ENCODE measurements around the gene FAM131A. TPM values are rescaled to one million over a fixed set of nuclear protein-coding genes. Genes with fewer than 3 reads are reported as not detected.
A peak's percentile ranks its signal among the peaks of the same experiment; 100 is the strongest.

FAM131A gene
- total and polyA plus RNA-seq, 2 of the 4 experiments (the other 2 are of a cell fraction) = 10.8 to 19.5 TPM

DNA sequence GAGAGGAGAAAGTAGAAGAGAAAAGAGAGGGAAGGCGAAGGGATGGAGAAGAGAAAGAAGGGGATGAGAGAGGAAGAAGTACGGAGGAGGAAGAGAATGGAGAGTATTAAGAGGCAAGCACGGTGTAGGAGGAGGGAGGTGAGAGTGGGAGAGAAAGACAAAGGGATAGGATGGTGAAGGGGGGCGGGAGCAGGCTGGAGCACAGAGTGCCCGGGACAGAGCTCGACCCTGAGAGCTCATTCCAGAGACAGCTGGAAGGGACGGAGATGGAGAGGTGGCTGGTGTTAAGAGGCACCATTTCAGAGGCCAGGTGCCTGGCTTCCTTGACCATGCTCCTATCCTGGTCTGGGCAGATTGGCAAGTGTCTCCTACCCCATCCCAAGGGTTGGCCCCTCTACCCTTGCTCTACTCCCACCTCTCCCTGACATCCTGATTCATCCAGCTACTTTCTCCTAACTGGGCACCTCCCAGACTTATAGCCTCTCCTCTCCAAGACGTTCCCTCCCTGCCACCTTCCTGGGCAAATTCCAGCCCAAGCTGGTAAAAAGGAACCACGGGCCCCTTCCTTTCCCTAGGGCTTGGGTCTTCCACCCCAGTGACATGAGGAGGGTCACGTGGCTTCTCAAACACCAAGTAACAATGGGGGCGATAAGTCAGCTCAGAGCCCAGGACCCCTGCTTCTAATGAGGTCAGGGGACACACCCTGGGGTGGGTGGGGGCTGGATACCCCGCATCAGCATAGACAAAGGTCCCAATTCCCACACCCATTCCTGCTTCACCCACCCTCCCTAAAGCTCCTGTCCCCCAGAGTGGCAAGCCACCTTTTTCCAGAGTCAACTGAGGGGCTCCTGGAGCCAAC lies 22.9 kb downstream of the FAM131A start:
- Histone ChIP-seq H3K9me1 (ENCODE audit: insufficient read depth, low read length) (peaks cover 13% of the 10 kb centered on the region; the same call in 1 of the 2 replicates), H3K9me3 (ENCODE audit: control insufficient read depth, insufficient read depth, low read length) (no peaks in the 10 kb centered on the region), H3K4me3 (ENCODE audit: insufficient read depth, low read depth, low read length) (peak overlapping the region; percentile 56), H2AK9ac (replicated peaks; ENCODE audit: low read depth, low read length, poor library complexity) (peak overlapping the region; percentile 96), H2AFZ (replicated peaks; ENCODE audit: low read length, poor library complexity) (peak overlapping the region; percentile 99), H2BK15ac (ENCODE audit: low read depth, low read length) (no peak overlapping the region; the same call in 2 of the 3 replicates), H4K8ac (ENCODE audit: low read depth in 2 of 2, low read length in 2 of 2) (peak overlapping the region in 1 of 2 experiments; percentile 58; a peak in 1 of 4 replicates), H3K23ac (ENCODE audit: low read depth, low read length) (peak overlapping the region; percentile 86), H3K4ac (ENCODE audit: low read depth, low read length) (peak overlapping the region; percentile 69; the same call in 1 of the 2 replicates), H3K4me1 (ENCODE audit: control insufficient read depth, insufficient read depth, low read length) (peaks cover 7% of the 10 kb centered on the region), H3K9ac (ENCODE audit: low read depth, low read length) (peak overlapping the region; percentile 83), H3K18ac (ENCODE audit: low read depth, low read length) (no peak overlapping the region), H3K4me2 (ENCODE audit: low read depth, low read length) (peak overlapping the region; percentile 99), H4K20me1 (ENCODE audit: insufficient read depth, low read length) (peaks cover 10% of the 10 kb centered on the region), H4K5ac (ENCODE audit: low read depth, low read length) (no peak overlapping the region), H3K27ac (ENCODE audit: insufficient read depth, low read length) (no peak overlapping the region), H3K36me3 (ENCODE audit: control insufficient read depth, insufficient read depth, low read length) (peaks cover 8% of the 10 kb centered on the region), H3K14ac (replicated peaks; ENCODE audit: low read depth, low read length) (peak overlapping the region; percentile 26), H2BK120ac (ENCODE audit: low read depth, low read length) (no peak overlapping the region), H2BK20ac (ENCODE audit: low read depth, low read length) (no peak overlapping the region), H3K79me1 (ENCODE audit: low read depth in 1 of 2, low read length in 2 of 2) (peaks cover 5 to 39% of the 10 kb centered on the region in 2 experiments), H2BK5ac (ENCODE audit: low read depth, low read length, poor library complexity, severe bottlenecking) (no peak overlapping the region), H2AK5ac (ENCODE audit: low read depth, low read length) (peak overlapping the region; percentile 78; the same call in 1 of the 2 replicates), H3K27me3 (ENCODE audit: control insufficient read depth, insufficient read depth, low read length) (no peaks in the 10 kb centered on the region), H4K91ac (ENCODE audit: insufficient read depth, low read depth, low read length) (no peak overlapping the region), H3K56ac (ENCODE audit: extremely low read depth, insufficient read depth, low read length) (no peak overlapping the region)
- 40 to 96% methylated on average over 2 to 6 of the region's 12 CpGs for WGBS, 2 experiments (ENCODE audit: extremely low coverage in 2 of 2, insufficient read length in 1 of 2)
- DNase-seq (no peak), ATAC-seq (ENCODE audit: low read depth) (no peak)
- dilution Hi-C loops (cut with HindIII; ENCODE audit: low sequenced_read_pairs, unreplicated experiment) (loop anchor here (25.0 kb wide), 1 partner anchor 177 kb away; no protein-coding TSS in a partner anchor), intact Hi-C loops (cut with micrococcal nuclease) (no loop called here), in situ Hi-C loops (cut with MboI; ENCODE audit: low sequenced_read_pairs) (no loop called here)
- no TSS peak for BruUV-seq (replicated peaks)
- POLR2A ChIA-PET (ENCODE audit: unreplicated experiment) = no interaction called here
- CTCF ChIA-PET = interaction anchor here (1.2 kb wide), 1 partner anchor 201 kb away, joined by 3 read pairs; the partner anchor contains the start of gene EPHB3
- TF ChIP-seq MAFK (IDR thresholded peaks at IDR 0.05; ENCODE audit: low read depth, low read length) (no peak), RFX5 (IDR thresholded peaks at IDR 0.05; ENCODE audit: low read depth, low read length) (no peak), MAZ (IDR thresholded peaks at IDR 0.05; ENCODE audit: borderline replicate concordance, low read depth, low read length) (no peak), NFE2L2 (IDR thresholded peaks at IDR 0.05; ENCODE audit: low read depth, low read length) (no peak), POLR2A (IDR thresholded peaks at IDR 0.05; ENCODE audit: low read depth, low read length) (no peak), MXI1 (IDR thresholded peaks at IDR 0.05; ENCODE audit: borderline replicate concordance, low read depth, low read length) (no peak), RCOR1 (IDR thresholded peaks at IDR 0.05; ENCODE audit: insufficient replicate concordance, low read length) (no peak), BHLHE40 (IDR thresholded peaks at IDR 0.05; ENCODE audit: low read depth, low read length) (no peak), CEBPB (IDR thresholded peaks at IDR 0.05; ENCODE audit: low read depth, low read length) (no peak), FOS (IDR thresholded peaks at IDR 0.05; ENCODE audit: low read depth, low read length) (no peak), SMC3 (IDR thresholded peaks at IDR 0.05; ENCODE audit: low read depth, low read length) (no peak)
- TF ChIP-seq, protein P1, sequence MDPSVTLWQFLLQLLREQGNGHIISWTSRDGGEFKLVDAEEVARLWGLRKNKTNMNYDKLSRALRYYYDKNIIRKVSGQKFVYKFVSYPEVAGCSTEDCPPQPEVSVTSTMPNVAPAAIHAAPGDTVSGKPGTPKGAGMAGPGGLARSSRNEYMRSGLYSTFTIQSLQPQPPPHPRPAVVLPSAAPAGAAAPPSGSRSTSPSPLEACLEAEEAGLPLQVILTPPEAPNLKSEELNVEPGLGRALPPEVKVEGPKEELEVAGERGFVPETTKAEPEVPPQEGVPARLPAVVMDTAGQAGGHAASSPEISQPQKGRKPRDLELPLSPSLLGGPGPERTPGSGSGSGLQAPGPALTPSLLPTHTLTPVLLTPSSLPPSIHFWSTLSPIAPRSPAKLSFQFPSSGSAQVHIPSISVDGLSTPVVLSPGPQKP (IDR thresholded peaks at IDR 0.05; ENCODE audit: borderline replicate concordance, low read depth, low read length) = no peak
- TF ChIP-seq, protein P2, sequence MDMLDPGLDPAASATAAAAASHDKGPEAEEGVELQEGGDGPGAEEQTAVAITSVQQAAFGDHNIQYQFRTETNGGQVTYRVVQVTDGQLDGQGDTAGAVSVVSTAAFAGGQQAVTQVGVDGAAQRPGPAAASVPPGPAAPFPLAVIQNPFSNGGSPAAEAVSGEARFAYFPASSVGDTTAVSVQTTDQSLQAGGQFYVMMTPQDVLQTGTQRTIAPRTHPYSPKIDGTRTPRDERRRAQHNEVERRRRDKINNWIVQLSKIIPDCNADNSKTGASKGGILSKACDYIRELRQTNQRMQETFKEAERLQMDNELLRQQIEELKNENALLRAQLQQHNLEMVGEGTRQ (IDR thresholded peaks at IDR 0.05; ENCODE audit: low read depth, low read length) = no peak
- TF ChIP-seq, protein P3, sequence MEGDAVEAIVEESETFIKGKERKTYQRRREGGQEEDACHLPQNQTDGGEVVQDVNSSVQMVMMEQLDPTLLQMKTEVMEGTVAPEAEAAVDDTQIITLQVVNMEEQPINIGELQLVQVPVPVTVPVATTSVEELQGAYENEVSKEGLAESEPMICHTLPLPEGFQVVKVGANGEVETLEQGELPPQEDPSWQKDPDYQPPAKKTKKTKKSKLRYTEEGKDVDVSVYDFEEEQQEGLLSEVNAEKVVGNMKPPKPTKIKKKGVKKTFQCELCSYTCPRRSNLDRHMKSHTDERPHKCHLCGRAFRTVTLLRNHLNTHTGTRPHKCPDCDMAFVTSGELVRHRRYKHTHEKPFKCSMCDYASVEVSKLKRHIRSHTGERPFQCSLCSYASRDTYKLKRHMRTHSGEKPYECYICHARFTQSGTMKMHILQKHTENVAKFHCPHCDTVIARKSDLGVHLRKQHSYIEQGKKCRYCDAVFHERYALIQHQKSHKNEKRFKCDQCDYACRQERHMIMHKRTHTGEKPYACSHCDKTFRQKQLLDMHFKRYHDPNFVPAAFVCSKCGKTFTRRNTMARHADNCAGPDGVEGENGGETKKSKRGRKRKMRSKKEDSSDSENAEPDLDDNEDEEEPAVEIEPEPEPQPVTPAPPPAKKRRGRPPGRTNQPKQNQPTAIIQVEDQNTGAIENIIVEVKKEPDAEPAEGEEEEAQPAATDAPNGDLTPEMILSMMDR (conservative IDR thresholded peaks at IDR 0.05; ENCODE audit: low read depth, low read length) = no peak

All from IMR-90 (cell line).